ENCODE measurements around the gene ZBTB46. TPM values are rescaled to one million over a fixed set of nuclear protein-coding genes. Genes with fewer than 3 reads are reported as not detected.

Gene ZBTB46
- total RNA-seq, 1 experiment from 2014 or later = 10.7 TPM

GRCh38 chr20:63840405-63840828 is 9.4 kb upstream of the ZBTB46 start:
- no peak for DNase-seq (ENCODE audit: low read depth, low spot score)
- ChIA-PET RAD21 (ENCODE audit: low non-redundant PET in 1 of 2, low total read pairs in 2 of 2, uncharacterized antibody in 2 of 2, unreplicated experiment in 2 of 2) (no interaction called here), CTCF (no interaction called here), POLR2A (no interaction called here)
- Histone ChIP-seq H3K4me2 (ENCODE audit: low read length) (no peak overlapping the region), H3K9me3 (ENCODE audit: control insufficient read depth in 1 of 2, insufficient read depth in 1 of 2, low read depth in 1 of 2, low read length in 2 of 2) (no peaks in the 10 kb centered on the region), H3K27me3 (ENCODE audit: insufficient read depth, low read length) (no peaks in the 10 kb centered on the region), H4K20me1 (ENCODE audit: insufficient read depth) (no peaks in the 10 kb centered on the region), H3K4me3 (replicated peaks in 1 of 2; ENCODE audit: low read depth in 1 of 2, low read length in 2 of 2) (no peak overlapping the region), H2AFZ (ENCODE audit: low read depth, low read length, poor library complexity, severe bottlenecking) (no peak overlapping the region), H3K9me2 (ENCODE audit: insufficient read depth) (no peaks in the 10 kb centered on the region), H3K9ac (ENCODE audit: low read length) (no peak overlapping the region), H3K27ac (ENCODE audit: low read depth, low read length) (no peak overlapping the region), H3K4me1 (ENCODE audit: control insufficient read depth in 1 of 2, insufficient read depth in 2 of 2, low read length in 2 of 2) (peaks cover 11 to 13% of the 10 kb centered on the region in 2 experiments), H3K36me3 (ENCODE audit: control insufficient read depth in 1 of 2, insufficient read depth in 2 of 2, low read length in 2 of 2) (no peaks in the 10 kb centered on the region), H3K79me2 (ENCODE audit: insufficient read depth, low read length) (no peaks in the 10 kb centered on the region)
- no TSS peak for BruUV-seq (replicated peaks)
- no peak for ATAC-seq
- intact Hi-C loops (cut with micrococcal nuclease) = no loop called here
- TF ChIP-seq ZNF274 (IDR thresholded peaks at IDR 0.05; ENCODE audit: low read depth, low read length) (no peak), CBX3 (IDR thresholded peaks at IDR 0.05; ENCODE audit: low read depth) (no peak), CEBPB (IDR thresholded peaks at IDR 0.05; ENCODE audit: low read depth) (no peak), POLR2AphosphoS5 (IDR thresholded peaks at IDR 0.05; ENCODE audit: low read depth, low read length) (no peak), FOSL1 (IDR thresholded peaks at IDR 0.05; ENCODE audit: low read depth) (no peak), TCF7L2 (IDR thresholded peaks at IDR 0.05; ENCODE audit: borderline replicate concordance, extremely low read depth, insufficient read depth, insufficient read length) (no peak), POLR2A (IDR thresholded peaks at IDR 0.05; ENCODE audit: borderline replicate concordance, extremely low read depth, insufficient read depth, insufficient read length) (no peak), EGR1 (IDR thresholded peaks at IDR 0.05; ENCODE audit: low read depth) (no peak)
- TF ChIP-seq, protein P1, sequence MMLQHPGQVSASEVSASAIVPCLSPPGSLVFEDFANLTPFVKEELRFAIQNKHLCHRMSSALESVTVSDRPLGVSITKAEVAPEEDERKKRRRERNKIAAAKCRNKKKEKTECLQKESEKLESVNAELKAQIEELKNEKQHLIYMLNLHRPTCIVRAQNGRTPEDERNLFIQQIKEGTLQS (IDR thresholded peaks at IDR 0.05) = no peak
- TF ChIP-seq, protein P2, sequence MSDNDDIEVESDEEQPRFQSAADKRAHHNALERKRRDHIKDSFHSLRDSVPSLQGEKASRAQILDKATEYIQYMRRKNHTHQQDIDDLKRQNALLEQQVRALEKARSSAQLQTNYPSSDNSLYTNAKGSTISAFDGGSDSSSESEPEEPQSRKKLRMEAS (IDR thresholded peaks at IDR 0.05) = no peak

DNA sequence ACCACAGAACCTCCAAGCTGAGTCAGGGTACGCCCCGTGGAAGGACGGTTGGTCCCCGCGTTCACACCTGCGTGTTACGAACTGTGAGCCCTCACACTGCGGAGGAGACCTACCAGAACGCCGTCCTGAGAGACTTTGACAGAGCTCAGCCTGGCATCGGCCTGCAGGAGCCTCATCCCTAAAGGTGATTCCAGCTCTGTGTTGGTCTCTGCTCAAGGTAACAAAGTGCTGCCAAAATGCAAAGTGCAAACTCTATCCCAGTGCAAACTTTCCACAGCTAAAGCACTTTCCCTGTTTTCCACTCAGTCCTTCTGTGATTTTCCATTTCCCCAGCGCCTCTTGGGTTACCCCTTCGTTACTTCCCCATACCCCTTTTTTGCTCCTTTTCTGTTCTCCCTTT is 8.6 kb upstream of the ZBTB46 start:
- ChIA-PET RAD21 (ENCODE audit: low non-redundant PET in 1 of 2, low total read pairs in 2 of 2, uncharacterized antibody in 2 of 2, unreplicated experiment in 2 of 2) (no interaction called here), CTCF (no interaction called here), POLR2A (no interaction called here)
- Histone ChIP-seq H3K9ac (ENCODE audit: low read length) (no peak overlapping the region), H2AFZ (ENCODE audit: low read depth, low read length, poor library complexity, severe bottlenecking) (no peak overlapping the region), H3K27ac (ENCODE audit: low read depth, low read length) (no peak overlapping the region), H3K9me3 (ENCODE audit: control insufficient read depth in 1 of 2, insufficient read depth in 1 of 2, low read depth in 1 of 2, low read length in 2 of 2) (no peaks in the 10 kb centered on the region), H3K36me3 (ENCODE audit: control insufficient read depth in 1 of 2, insufficient read depth in 2 of 2, low read length in 2 of 2) (no peaks in the 10 kb centered on the region), H3K79me2 (ENCODE audit: insufficient read depth, low read length) (no peaks in the 10 kb centered on the region), H3K27me3 (ENCODE audit: insufficient read depth, low read length) (no peaks in the 10 kb centered on the region), H4K20me1 (ENCODE audit: insufficient read depth) (no peaks in the 10 kb centered on the region), H3K4me3 (replicated peaks in 1 of 2; ENCODE audit: low read depth in 1 of 2, low read length in 2 of 2) (no peak overlapping the region), H3K9me2 (ENCODE audit: insufficient read depth) (no peaks in the 10 kb centered on the region), H3K4me2 (ENCODE audit: low read length) (no peak overlapping the region), H3K4me1 (ENCODE audit: control insufficient read depth in 1 of 2, insufficient read depth in 2 of 2, low read length in 2 of 2) (peaks cover 16 to 21% of the 10 kb centered on the region in 2 experiments)
- intact Hi-C loops (cut with micrococcal nuclease) = no loop called here
- no TSS peak for BruUV-seq (replicated peaks)
- ATAC-seq (no peak), DNase-seq (ENCODE audit: low read depth, low spot score) (no peak)
- TF ChIP-seq ZNF274 (IDR thresholded peaks at IDR 0.05; ENCODE audit: low read depth, low read length) (no peak), JUND (IDR thresholded peaks at IDR 0.05) (no peak), TCF7L2 (IDR thresholded peaks at IDR 0.05; ENCODE audit: borderline replicate concordance, extremely low read depth, insufficient read depth, insufficient read length) (no peak), POLR2AphosphoS5 (IDR thresholded peaks at IDR 0.05; ENCODE audit: low read depth, low read length) (no peak), EZH2 (IDR thresholded peaks at IDR 0.05) (no peak), SP1 (IDR thresholded peaks at IDR 0.05; ENCODE audit: low read depth) (no peak), SIN3A (IDR thresholded peaks at IDR 0.05; ENCODE audit: low read depth) (no peak), POLR2A (IDR thresholded peaks at IDR 0.05; ENCODE audit: borderline replicate concordance, extremely low read depth, insufficient read depth, insufficient read length) (no peak), CBX3 (IDR thresholded peaks at IDR 0.05; ENCODE audit: low read depth) (no peak)
- TF ChIP-seq, protein P1 (IDR thresholded peaks at IDR 0.05) = no peak
- TF ChIP-seq, protein P3, sequence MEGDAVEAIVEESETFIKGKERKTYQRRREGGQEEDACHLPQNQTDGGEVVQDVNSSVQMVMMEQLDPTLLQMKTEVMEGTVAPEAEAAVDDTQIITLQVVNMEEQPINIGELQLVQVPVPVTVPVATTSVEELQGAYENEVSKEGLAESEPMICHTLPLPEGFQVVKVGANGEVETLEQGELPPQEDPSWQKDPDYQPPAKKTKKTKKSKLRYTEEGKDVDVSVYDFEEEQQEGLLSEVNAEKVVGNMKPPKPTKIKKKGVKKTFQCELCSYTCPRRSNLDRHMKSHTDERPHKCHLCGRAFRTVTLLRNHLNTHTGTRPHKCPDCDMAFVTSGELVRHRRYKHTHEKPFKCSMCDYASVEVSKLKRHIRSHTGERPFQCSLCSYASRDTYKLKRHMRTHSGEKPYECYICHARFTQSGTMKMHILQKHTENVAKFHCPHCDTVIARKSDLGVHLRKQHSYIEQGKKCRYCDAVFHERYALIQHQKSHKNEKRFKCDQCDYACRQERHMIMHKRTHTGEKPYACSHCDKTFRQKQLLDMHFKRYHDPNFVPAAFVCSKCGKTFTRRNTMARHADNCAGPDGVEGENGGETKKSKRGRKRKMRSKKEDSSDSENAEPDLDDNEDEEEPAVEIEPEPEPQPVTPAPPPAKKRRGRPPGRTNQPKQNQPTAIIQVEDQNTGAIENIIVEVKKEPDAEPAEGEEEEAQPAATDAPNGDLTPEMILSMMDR (IDR thresholded peaks at IDR 0.05 in 2 of 3, conservative IDR thresholded peaks at IDR 0.05 in 1 of 3; ENCODE audit: borderline replicate concordance in 1 of 3, insufficient read depth in 1 of 3, low read depth in 2 of 3, low read length in 2 of 3) = no peak
- TF ChIP-seq, protein P2 (IDR thresholded peaks at IDR 0.05) = no peak

All from HCT116 (cell line).